HCT116 (cell line): ENCODE measurements around the gene BEGAIN. TPM values are rescaled to one million over a fixed set of nuclear protein-coding genes. Genes with fewer than 3 reads are reported as not detected.

Source experiments
- ATAC-seq: fragments of 200-7000 bp; cut with Tn5 transposase; 2 replicates; pipeline ENCODE4 v1.9.1; 2020; ENCODE audit warnings: mild to moderate bottlenecking, moderate library complexity
- BruUV-seq: library from RNA; stranded (reverse); fragments of 400-500 nt; replicated peaks from 2 replicates; lab custom pipeline; 2021; lab: Mats Ljungman, UMichigan
- CTCF ChIA-PET: fragments of 300-600 bp; sonication (Branson Sonifier 250); formaldehyde crosslinking; loops from one replicate; lab custom pipeline; 2021; ENCODE audit warnings: antibody characterized with exemption; lab: Charles Lee
- POLR2A ChIA-PET: fragments of 300-600, 350-600 bp; sonication (Branson Sonifier 250); formaldehyde crosslinking; loops from one replicate; lab custom pipeline; 2021; ENCODE audit warnings: antibody characterized with exemption; lab: Charles Lee
- RAD21 ChIA-PET, 2 experiments: fragments of 300-600 bp; sonication (Branson Sonifier 250); formaldehyde crosslinking; loops; one replicate each; lab custom pipeline; 2023; ENCODE audit warnings: low total read pairs in 2 of 2; ENCODE audit not compliant: uncharacterized antibody in 2 of 2, unreplicated experiment in 2 of 2, low non-redundant PET in 1 of 2; lab: Charles Lee
- DNase-seq: peaks from one replicate; pipeline ENCODE4 v3.0.0-alpha.2; 2010; ENCODE audit warnings: low read depth, low spot score
- H2AFZ ChIP-seq: fragments of 200-600 bp; shearing (Covaris generic), sonication (generic); 2 replicates; pipeline ENCODE4 v1.6.1; 2017; ENCODE audit warnings: low read depth, mixed run types, mixed read lengths, antibody characterized with exemption, low read length; ENCODE audit not compliant: poor library complexity, severe bottlenecking
- H3K27ac ChIP-seq: 2 replicates; pipeline ENCODE4 v1.5.1; 2012; ENCODE audit warnings: low read depth, low read length
- H3K27me3 ChIP-seq: fragments of 200-600 bp; sonication (generic); 2 replicates; pipeline ENCODE4 v1.6.1; 2016; ENCODE audit warnings: mixed run types, low read length, mixed read lengths; ENCODE audit not compliant: insufficient read depth
- H3K36me3 ChIP-seq, 2 experiments: fragments of 200-500 bp in 1 of 2; fragments of 200-600 bp in 1 of 2; sonication (Bioruptor generic) in 1 of 2; sonication (generic) in 1 of 2; 2 replicates each; pipeline versions ENCODE4 v1.5.1 to v1.6.1; 2014 to 2016; ENCODE audit warnings: low read length in 2 of 2, inconsistent platforms in 1 of 2, mixed read lengths in 1 of 2, mixed run types in 1 of 2; ENCODE audit not compliant: insufficient read depth in 2 of 2, control insufficient read depth in 1 of 2
- H3K4me1 ChIP-seq, 2 experiments: fragments of 200-600 bp in 1 of 2; sonication (generic) in 1 of 2; 2 replicates each; pipeline versions ENCODE4 v1.5.1 to v1.6.1; 2012 to 2017; ENCODE audit warnings: low read length in 2 of 2, inconsistent platforms in 1 of 2, mild to moderate bottlenecking in 1 of 2, mixed read lengths in 1 of 2, mixed run types in 1 of 2, moderate library complexity in 1 of 2; ENCODE audit not compliant: insufficient read depth in 2 of 2, control insufficient read depth in 1 of 2
- H3K4me2 ChIP-seq: fragments of 200-600 bp; sonication (generic); 2 replicates; pipeline ENCODE4 v1.6.1; 2017; ENCODE audit warnings: mixed run types, low read length, mixed read lengths
- H3K4me3 ChIP-seq, 2 experiments: fragments of 200-600 bp in 1 of 2; sonication (generic) in 1 of 2; replicated peaks in 1 of 2; 2 replicates each; pipeline ENCODE4 v1.5.1; 2011 to 2016; ENCODE audit warnings: low read length in 2 of 2, control low read depth in 1 of 2, low read depth in 1 of 2, mild to moderate bottlenecking in 1 of 2, mixed read lengths in 1 of 2, mixed run types in 1 of 2
- H3K79me2 ChIP-seq: fragments of 200-600 bp; sonication (generic); 2 replicates; pipeline ENCODE4 v1.6.1; 2017; ENCODE audit warnings: mild to moderate bottlenecking, mixed run types, low read length, moderate library complexity, mixed read lengths; ENCODE audit not compliant: insufficient read depth
- H3K9ac ChIP-seq: fragments of 200-600 bp; sonication (generic); 2 replicates; pipeline ENCODE4 v1.6.1; 2016; ENCODE audit warnings: low read length, mixed read lengths
- H3K9me2 ChIP-seq: fragments of 200-600 bp; sonication (generic), shearing (Covaris generic); 2 replicates; pipeline ENCODE4 v1.6.1; 2017; ENCODE audit warnings: mixed run types, mild to moderate bottlenecking, moderate library complexity; ENCODE audit not compliant: insufficient read depth
- H3K9me3 ChIP-seq, 2 experiments: fragments of 200-500 bp in 1 of 2; fragments of 200-600 bp in 1 of 2; sonication (Bioruptor generic) in 1 of 2; sonication (generic) in 1 of 2; 2 replicates each; pipeline ENCODE4 v1.6.1; 2014 to 2017; ENCODE audit warnings: low read length in 2 of 2, mixed read lengths in 2 of 2, inconsistent platforms in 1 of 2, low read depth in 1 of 2, mild to moderate bottlenecking in 1 of 2, mixed run types in 1 of 2, moderate library complexity in 1 of 2; ENCODE audit not compliant: control insufficient read depth in 1 of 2, insufficient read depth in 1 of 2
- H4K20me1 ChIP-seq: fragments of 200-600 bp; sonication (generic), shearing (Covaris generic); 2 replicates; pipeline ENCODE4 v1.6.1; 2017; ENCODE audit warnings: mixed run types, mild to moderate bottlenecking, moderate library complexity; ENCODE audit not compliant: insufficient read depth
- CTCF ChIP-seq, 3 experiments: fragments of 200-600 bp in 1 of 3; sonication (generic) in 1 of 3; IDR thresholded peaks in 2 of 3; conservative IDR thresholded peaks in 1 of 3; 2 replicates each; pipeline ENCODE4 v1.5.1; 2012 to 2017; ENCODE audit warnings: low read depth in 2 of 3, low read length in 2 of 3, antibody characterized with exemption in 1 of 3, borderline replicate concordance in 1 of 3, control low read depth in 1 of 3, mild to moderate bottlenecking in 1 of 3, mixed read lengths in 1 of 3, mixed run types in 1 of 3, moderate library complexity in 1 of 3; ENCODE audit not compliant: insufficient read depth in 1 of 3
- EGR1 ChIP-seq: IDR thresholded peaks from 2 replicates; pipeline ENCODE4 v1.6.1; 2012; ENCODE audit warnings: low read depth
- ELF1 ChIP-seq: IDR thresholded peaks from 2 replicates; pipeline ENCODE4 v1.6.1; 2012; ENCODE audit warnings: low read depth, borderline replicate concordance
- EZH2 ChIP-seq: fragments of 200-600 bp; sonication (generic); IDR thresholded peaks from 2 replicates; pipeline ENCODE4 v1.6.1; 2017; ENCODE audit warnings: antibody characterized with exemption, mixed run types
- EZH2phosphoT487 ChIP-seq: fragments of 200-600 bp; IDR thresholded peaks from 2 replicates; pipeline ENCODE4 v1.6.1; 2018; ENCODE audit warnings: antibody characterized with exemption, borderline replicate concordance
- FOSL1 ChIP-seq: IDR thresholded peaks from 2 replicates; pipeline ENCODE4 v1.6.1; 2012; ENCODE audit warnings: low read depth
- JUND ChIP-seq: IDR thresholded peaks from 2 replicates; pipeline ENCODE4 v1.6.1; 2012
- MAX ChIP-seq: IDR thresholded peaks from 2 replicates; pipeline ENCODE4 v1.6.1; 2012
- POLR2A ChIP-seq: IDR thresholded peaks from 2 replicates; pipeline ENCODE4 v1.7.0; 2011; ENCODE audit warnings: borderline replicate concordance; ENCODE audit not compliant: insufficient read depth, insufficient read length; ENCODE audit errors: extremely low read depth
- POLR2AphosphoS5 ChIP-seq: IDR thresholded peaks from 2 replicates; pipeline ENCODE4 v1.6.1; 2011; ENCODE audit warnings: mild to moderate bottlenecking, low read depth, low read length, moderate library complexity
- RAD21 ChIP-seq: IDR thresholded peaks from 2 replicates; pipeline ENCODE4 v1.6.1; 2012; ENCODE audit warnings: low read depth, mild to moderate bottlenecking
- SIN3A ChIP-seq: IDR thresholded peaks from 2 replicates; pipeline ENCODE4 v1.6.1; 2012; ENCODE audit warnings: low read depth
- SP1 ChIP-seq: IDR thresholded peaks from 2 replicates; pipeline ENCODE4 v1.6.1; 2012; ENCODE audit warnings: low read depth
- SRF ChIP-seq: IDR thresholded peaks from 2 replicates; pipeline ENCODE4 v1.6.1; 2012; ENCODE audit warnings: low read depth
- TCF7L2 ChIP-seq: IDR thresholded peaks from 2 replicates; pipeline ENCODE4 v1.7.0; 2011; ENCODE audit warnings: borderline replicate concordance, inconsistent platforms; ENCODE audit not compliant: insufficient read depth, insufficient read length; ENCODE audit errors: extremely low read depth
- ZBTB33 ChIP-seq: IDR thresholded peaks from 2 replicates; pipeline ENCODE4 v1.6.1; 2011; ENCODE audit warnings: mild to moderate bottlenecking, low read length, moderate library complexity; ENCODE audit not compliant: insufficient replicate concordance; ENCODE audit errors: extremely low read depth
- ZFX ChIP-seq: fragments of 450-650 bp; IDR thresholded peaks from 2 replicates; pipeline ENCODE4 v1.6.1; 2017
- intact Hi-C: fragments of 100-400 bp; cut with micrococcal nuclease; formaldehyde crosslinking; loops from 2 replicates; pipeline ENCODE4 v1.10.0; 2022
- total RNA-seq: library from RNA; stranded (reverse); gene quantifications from one replicate; pipeline ENCODE4 v1.2.1, GENCODE V29; 2021; ENCODE audit not compliant: unreplicated experiment
- TF ChIP-seq, protein P1 (sequence below): IDR thresholded peaks from 2 replicates; pipeline ENCODE4 v1.6.1; 2012
- TF ChIP-seq, protein P2 (sequence below): IDR thresholded peaks from 2 replicates; pipeline ENCODE4 v1.6.1; 2012; ENCODE audit warnings: low read depth

The BEGAIN gene
- total RNA-seq, 1 experiment from 2014 or later, result 8.5 TPM

DNA sequence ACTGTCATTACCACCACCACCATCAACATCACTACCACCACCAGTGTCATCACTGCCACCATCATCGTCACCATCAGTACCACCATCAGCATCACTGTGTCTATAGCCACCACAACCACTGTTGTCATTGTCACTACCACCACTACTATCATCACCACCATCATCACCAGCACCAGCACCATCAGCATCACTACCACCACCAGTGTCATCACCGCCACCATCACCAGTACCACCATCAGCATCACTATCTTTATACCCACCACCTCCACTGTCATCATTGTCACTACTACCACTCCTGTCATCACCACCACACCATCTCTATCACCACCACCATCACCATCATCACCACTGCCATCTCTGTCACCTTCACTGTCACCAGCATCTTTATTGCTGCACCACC, 60.6 kb downstream of the BEGAIN start:
- Histone ChIP-seq H3K9me3 (no peaks in the 10 kb centered on the region), H3K36me3 (no peaks in the 10 kb centered on the region), H3K27ac (no peak overlapping the region), H2AFZ (no peak overlapping the region), H3K79me2 (no peaks in the 10 kb centered on the region), H4K20me1 (no peaks in the 10 kb centered on the region), H3K4me2 (no peak overlapping the region), H3K9ac (no peak overlapping the region), H3K4me3 (no peak overlapping the region), H3K4me1 (no peaks in the 10 kb centered on the region), H3K27me3 (no peaks in the 10 kb centered on the region), H3K9me2 (no peaks in the 10 kb centered on the region)
- TF ChIP-seq, protein P1, sequence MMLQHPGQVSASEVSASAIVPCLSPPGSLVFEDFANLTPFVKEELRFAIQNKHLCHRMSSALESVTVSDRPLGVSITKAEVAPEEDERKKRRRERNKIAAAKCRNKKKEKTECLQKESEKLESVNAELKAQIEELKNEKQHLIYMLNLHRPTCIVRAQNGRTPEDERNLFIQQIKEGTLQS, result no peak
- TF ChIP-seq CTCF (IDR thresholded peaks at IDR 0.05 in 2 of 3, conservative IDR thresholded peaks at IDR 0.05 in 1 of 3; ENCODE audit: borderline replicate concordance in 1 of 3, insufficient read depth in 1 of 3, low read depth in 2 of 3, low read length in 2 of 3) (no peak), MAX (no peak), SIN3A (no peak), JUND (no peak), ZFX (no peak), EGR1 (no peak), FOSL1 (no peak), TCF7L2 (no peak), ZBTB33 (no peak), EZH2 (no peak), EZH2phosphoT487 (no peak), SP1 (no peak), POLR2A (no peak), RAD21 (no peak), POLR2AphosphoS5 (no peak), SRF (no peak), ELF1 (no peak)
- TF ChIP-seq, protein P2, sequence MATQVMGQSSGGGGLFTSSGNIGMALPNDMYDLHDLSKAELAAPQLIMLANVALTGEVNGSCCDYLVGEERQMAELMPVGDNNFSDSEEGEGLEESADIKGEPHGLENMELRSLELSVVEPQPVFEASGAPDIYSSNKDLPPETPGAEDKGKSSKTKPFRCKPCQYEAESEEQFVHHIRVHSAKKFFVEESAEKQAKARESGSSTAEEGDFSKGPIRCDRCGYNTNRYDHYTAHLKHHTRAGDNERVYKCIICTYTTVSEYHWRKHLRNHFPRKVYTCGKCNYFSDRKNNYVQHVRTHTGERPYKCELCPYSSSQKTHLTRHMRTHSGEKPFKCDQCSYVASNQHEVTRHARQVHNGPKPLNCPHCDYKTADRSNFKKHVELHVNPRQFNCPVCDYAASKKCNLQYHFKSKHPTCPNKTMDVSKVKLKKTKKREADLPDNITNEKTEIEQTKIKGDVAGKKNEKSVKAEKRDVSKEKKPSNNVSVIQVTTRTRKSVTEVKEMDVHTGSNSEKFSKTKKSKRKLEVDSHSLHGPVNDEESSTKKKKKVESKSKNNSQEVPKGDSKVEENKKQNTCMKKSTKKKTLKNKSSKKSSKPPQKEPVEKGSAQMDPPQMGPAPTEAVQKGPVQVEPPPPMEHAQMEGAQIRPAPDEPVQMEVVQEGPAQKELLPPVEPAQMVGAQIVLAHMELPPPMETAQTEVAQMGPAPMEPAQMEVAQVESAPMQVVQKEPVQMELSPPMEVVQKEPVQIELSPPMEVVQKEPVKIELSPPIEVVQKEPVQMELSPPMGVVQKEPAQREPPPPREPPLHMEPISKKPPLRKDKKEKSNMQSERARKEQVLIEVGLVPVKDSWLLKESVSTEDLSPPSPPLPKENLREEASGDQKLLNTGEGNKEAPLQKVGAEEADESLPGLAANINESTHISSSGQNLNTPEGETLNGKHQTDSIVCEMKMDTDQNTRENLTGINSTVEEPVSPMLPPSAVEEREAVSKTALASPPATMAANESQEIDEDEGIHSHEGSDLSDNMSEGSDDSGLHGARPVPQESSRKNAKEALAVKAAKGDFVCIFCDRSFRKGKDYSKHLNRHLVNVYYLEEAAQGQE, result no peak
- no peak for DNase-seq
- no TSS peak for BruUV-seq
- RAD21 ChIA-PET, result no interaction called here
- POLR2A ChIA-PET, result no interaction called here
- CTCF ChIA-PET, result no interaction called here
- ATAC-seq, result no peak
- intact Hi-C loops, result loop anchor here (5.0 kb wide), 1 partner anchor 121 kb away; no protein-coding TSS in a partner anchor
